PC-9 (cell line): ENCODE measurements around the gene PLEKHJ1. TPM values are rescaled to one million over a fixed set of nuclear protein-coding genes. Genes with fewer than 3 reads are reported as not detected.

Experiments
- BruUV-seq: library from RNA; stranded (reverse); fragments of 400-500 nt; replicated peaks from 2 replicates; lab custom pipeline; 2021; lab: Mats Ljungman, UMichigan
- CTCF ChIA-PET: fragments of 300-600 bp; sonication (Branson Sonifier 250); formaldehyde crosslinking; loops from one replicate; lab custom pipeline; 2022; ENCODE audit warnings: antibody characterized with exemption; lab: Charles Lee
- POLR2A ChIA-PET: fragments of 300-600 bp; sonication (Branson Sonifier 250); formaldehyde crosslinking; loops from one replicate; lab custom pipeline; 2022; ENCODE audit warnings: antibody characterized with exemption; ENCODE audit not compliant: unreplicated experiment; lab: Charles Lee
- DNase-seq, 2 experiments: peaks; one replicate each; pipeline versions ENCODE4 v3.0.0 to v3.0.0-alpha.2; 2015 to 2022; ENCODE audit warnings: mixed read lengths in 1 of 2
- H2AFZ ChIP-seq: fragments of 200-600 bp; sonication (generic); 2 replicates; pipeline ENCODE4 v1.8.1; 2017; ENCODE audit warnings: antibody characterized with exemption
- H3F3A ChIP-seq: fragments of 200-600 bp; sonication (generic); 2 replicates; pipeline ENCODE4 v1.8.1; 2017; ENCODE audit warnings: antibody characterized with exemption, mild to moderate bottlenecking, low read depth; ENCODE audit not compliant: insufficient read depth
- H3K27ac ChIP-seq: fragments of 200-600 bp; sonication (generic); 2 replicates; pipeline ENCODE4 v1.6.1; 2016; ENCODE audit warnings: mixed run types
- H3K27me3 ChIP-seq: fragments of 200-600 bp; sonication (generic); 2 replicates; pipeline ENCODE4 v1.6.1; 2016; ENCODE audit warnings: low read depth, mixed run types; ENCODE audit not compliant: insufficient read depth
- H3K36me3 ChIP-seq: fragments of 200-600 bp; sonication (generic); 2 replicates; pipeline ENCODE4 v1.6.1; 2016; ENCODE audit warnings: low read depth, mixed run types
- H3K4me1 ChIP-seq: fragments of 200-600 bp; sonication (generic); replicated peaks from 2 replicates; pipeline ENCODE4 v1.6.1; 2016; ENCODE audit warnings: mixed run types; ENCODE audit not compliant: insufficient read depth
- H3K4me2 ChIP-seq: fragments of 200-600 bp; sonication (generic); 2 replicates; pipeline ENCODE4 v1.6.1; 2017; ENCODE audit warnings: mixed run types
- H3K4me3 ChIP-seq: fragments of 200-600 bp; sonication (generic); 2 replicates; pipeline ENCODE4 v1.6.1; 2016; ENCODE audit warnings: mixed run types
- H3K79me2 ChIP-seq: fragments of 200-600 bp; sonication (generic); 2 replicates; pipeline ENCODE4 v1.6.1; 2017; ENCODE audit warnings: low read depth, mixed run types
- H3K9me2 ChIP-seq: fragments of 200-600 bp; sonication (generic); 2 replicates; pipeline ENCODE4 v1.8.1; 2017; ENCODE audit warnings: mild to moderate bottlenecking; ENCODE audit not compliant: insufficient read depth
- H3K9me3 ChIP-seq: fragments of 200-600 bp; sonication (generic); 2 replicates; pipeline ENCODE4 v1.8.1; 2016; ENCODE audit warnings: low read depth; ENCODE audit not compliant: insufficient read depth
- H4K20me1 ChIP-seq: fragments of 200-600 bp; sonication (generic); 2 replicates; pipeline ENCODE4 v1.8.1; 2017; ENCODE audit not compliant: insufficient read depth
- CTCF ChIP-seq: fragments of 200-600 bp; sonication (generic); conservative IDR thresholded peaks from 2 replicates; pipeline ENCODE4 v1.6.1; 2017; ENCODE audit warnings: mixed run types, antibody characterized with exemption, mild to moderate bottlenecking, moderate library complexity
- EZH2 ChIP-seq: fragments of 200-600 bp; sonication (generic); IDR thresholded peaks from 2 replicates; pipeline ENCODE4 v1.8.0; 2017; ENCODE audit warnings: antibody characterized with exemption, low read depth
- intact Hi-C: fragments of 100-400 bp; cut with micrococcal nuclease; formaldehyde crosslinking; loops from one replicate; pipeline ENCODE4 v1.10.0; 2022; ENCODE audit not compliant: unreplicated experiment
- total RNA-seq: library from RNA; stranded (reverse); gene quantifications from 2 replicates; pipeline ENCODE4 v1.2.3, GENCODE V29; 2021

The PLEKHJ1 gene
- total RNA-seq, 1 experiment from 2014 or later = 38.6 TPM

GRCh38 chr19:2230033-2230531 is 6.0 kb downstream of the PLEKHJ1 start:
- no peaks in the 10 kb centered on the region for H4K20me1 ChIP-seq
- POLR2A ChIA-PET = interaction anchor here (0.6 kb wide), 2 partner anchors 47 to 179 kb away, joined by 4 read pairs; no protein-coding TSS in a partner anchor
- no peak overlapping the region for H2AFZ ChIP-seq
- no peak overlapping the region for H3K4me2 ChIP-seq
- no peak for TF ChIP-seq CTCF
- no peak for TF ChIP-seq EZH2
- H3K27me3 ChIP-seq = no peaks in the 10 kb centered on the region
- H3K4me1 ChIP-seq = no peaks in the 10 kb centered on the region
- no peak overlapping the region for H3K4me3 ChIP-seq
- no TSS peak for BruUV-seq
- no peaks in the 10 kb centered on the region for H3K9me3 ChIP-seq
- intact Hi-C loops = loop anchor here (10.0 kb wide), 1 partner anchor 235 kb away; no protein-coding TSS in a partner anchor
- H3K36me3 ChIP-seq = no peaks in the 10 kb centered on the region
- no peaks in the 10 kb centered on the region for H3K9me2 ChIP-seq
- H3F3A ChIP-seq = no peaks in the 10 kb centered on the region
- peaks cover 15% of the 10 kb centered on the region for H3K79me2 ChIP-seq
- no peak overlapping the region for H3K27ac ChIP-seq
- CTCF ChIA-PET = no interaction called here
- no peak for DNase-seq

GRCh38 chr19:2229103-2230032 is 6.8 kb downstream of the PLEKHJ1 start:
- H3K4me1 ChIP-seq = no peaks in the 10 kb centered on the region
- no peaks in the 10 kb centered on the region for H3K36me3 ChIP-seq
- H3K27me3 ChIP-seq = no peaks in the 10 kb centered on the region
- no TSS peak for BruUV-seq
- H3K79me2 ChIP-seq = peaks cover 8% of the 10 kb centered on the region
- TF ChIP-seq EZH2 (no peak), CTCF (no peak)
- H3K4me2 ChIP-seq = no peak overlapping the region
- H2AFZ ChIP-seq = no peak overlapping the region
- no peaks in the 10 kb centered on the region for H3K9me3 ChIP-seq
- H3K27ac ChIP-seq = no peak overlapping the region
- intact Hi-C loops = loop anchor here (10.0 kb wide), 1 partner anchor 235 kb away; no protein-coding TSS in a partner anchor
- ChIA-PET CTCF (no interaction called here), POLR2A (interaction anchor here (0.6 kb wide), 1 partner anchor 178 kb away, joined by 4 read pairs; no protein-coding TSS in a partner anchor)
- H3K4me3 ChIP-seq = no peak overlapping the region
- DNase-seq = no peak
- no peaks in the 10 kb centered on the region for H4K20me1 ChIP-seq
- no peaks in the 10 kb centered on the region for H3F3A ChIP-seq
- H3K9me2 ChIP-seq = no peaks in the 10 kb centered on the region

- no peaks in the 10 kb centered on the region for H3F3A ChIP-seq
- no peaks in the 10 kb centered on the region for H3K4me1 ChIP-seq
- no peaks in the 10 kb centered on the region for H3K27me3 ChIP-seq
- TF ChIP-seq CTCF = no peak
- no peak for TF ChIP-seq EZH2
- no peak overlapping the region for H3K4me3 ChIP-seq
- no peaks in the 10 kb centered on the region; the same call in 1 of the 2 replicates for H3K79me2 ChIP-seq
- ChIA-PET CTCF (no interaction called here), POLR2A (no interaction called here)
- DNase-seq = no peak
- no peak overlapping the region for H3K27ac ChIP-seq
- no peaks in the 10 kb centered on the region for H3K9me2 ChIP-seq
- no peaks in the 10 kb centered on the region for H4K20me1 ChIP-seq
- no peaks in the 10 kb centered on the region for H3K9me3 ChIP-seq
- BruUV-seq = no TSS peak
- no peak overlapping the region for H2AFZ ChIP-seq
- no peaks in the 10 kb centered on the region for H3K36me3 ChIP-seq
- intact Hi-C loops = no loop called here
- no peak overlapping the region for H3K4me2 ChIP-seq
Measured at GRCh38 chr19:2228157-2229030, 7.7 kb downstream of the PLEKHJ1 start.
